AG04449 (cell line): Measurements from ENCODE around the gene CMIP.

Experiments used
- CTCF ChIA-PET: fragments of 350-600 bp; formaldehyde crosslinking; extraction: SDS; loops from one replicate; lab custom pipeline; 2021; ENCODE audit warnings: antibody characterized with exemption; lab: Yijun Ruan, JAX
- POLR2A ChIA-PET: fragments of 400-600, 350-600 bp; formaldehyde crosslinking; extraction: SDS; loops from one replicate; lab custom pipeline; 2020; ENCODE audit warnings: antibody characterized with exemption, inconsistent platforms; lab: Yijun Ruan, JAX
- DNase-seq: peaks from one replicate; pipeline ENCODE4 v3.0.0-alpha.2; 2010; ENCODE audit warnings: low read depth, low spot score
- H3K4me3 ChIP-seq: 2 replicates; pipeline ENCODE4 v1.5.1; 2011; ENCODE audit warnings: low read depth, mild to moderate bottlenecking, control low read depth, low read length
- CTCF ChIP-seq: IDR thresholded peaks from one replicate; pipeline ENCODE4 v1.5.1; 2011; ENCODE audit warnings: mild to moderate bottlenecking, moderate library complexity, low read length, control low read depth, inconsistent platforms; ENCODE audit not compliant: insufficient read depth; ENCODE audit errors: missing control alignments

Gene CMIP

GRCh38 chr16:81409016-81409556 lies 35.5 kb upstream of the CMIP start:
- DNase-seq, result no peak
- no peak overlapping the region for H3K4me3 ChIP-seq
- POLR2A ChIA-PET, result no interaction called here
- CTCF ChIA-PET, result interaction anchor here (1.0 to 1.4 kb wide), 3 partner anchors 289 to 329 kb away, joined by 3 to 4 read pairs (median 4); no protein-coding TSS in a partner anchor
- no peak for TF ChIP-seq CTCF

GRCh38 chr16:81410643-81411293 lies 33.8 kb upstream of the CMIP start:
- ChIA-PET POLR2A (no interaction called here), CTCF (interaction anchor here (1.0 to 2.0 kb wide), 2 partner anchors 17 to 286 kb away, joined by 3 to 7 read pairs; no protein-coding TSS in a partner anchor)
- DNase-seq, result no peak
- TF ChIP-seq CTCF, result no peak
- H3K4me3 ChIP-seq, result no peak overlapping the region

GRCh38 chr16:81413245-81413990 lies 31.2 kb upstream of the CMIP start:
- no peak for DNase-seq
- TF ChIP-seq CTCF, result no peak
- POLR2A ChIA-PET, result no interaction called here
- no peak overlapping the region for H3K4me3 ChIP-seq
- CTCF ChIA-PET, result interaction anchor here (0.8 to 2.3 kb wide), 5 partner anchors 9 to 281 kb away, joined by 3 to 9 read pairs (median 4); no protein-coding TSS in a partner anchor

- CTCF ChIA-PET, result interaction anchor here (1.6 to 1.8 kb wide), 2 partner anchors 11 to 14 kb away, joined by 6 to 8 read pairs; no protein-coding TSS in a partner anchor
- DNase-seq, result no peak
These were observed 28.9 kb upstream of the CMIP start for GRCh38 chr16:81415751-81416150.

GRCh38 chr16:81416749-81417148 lies 27.9 kb upstream of the CMIP start:
- CTCF ChIA-PET, result interaction anchor here (0.9 to 1.8 kb wide), 4 partner anchors 8 to 13 kb away, joined by 3 to 8 read pairs (median 5); no protein-coding TSS in a partner anchor

More at GRCh38 chr16:81415751-81416150, 28.9 kb upstream of the CMIP start:
- H3K4me3 ChIP-seq, result no peak overlapping the region
- no peak for TF ChIP-seq CTCF
- POLR2A ChIA-PET, result no interaction called here

More at GRCh38 chr16:81416749-81417148, 27.9 kb upstream of the CMIP start:
- no peak for DNase-seq
- H3K4me3 ChIP-seq, result no peak overlapping the region
- POLR2A ChIA-PET, result no interaction called here
- no peak for TF ChIP-seq CTCF
